Measurements from ENCODE around the gene POPDC2. TPM values are rescaled to one million over a fixed set of nuclear protein-coding genes. Genes with fewer than 3 reads are reported as not detected.

The POPDC2 gene
- total RNA-seq, 1 experiment from 2014 or later, result 0.77 TPM

DNA sequence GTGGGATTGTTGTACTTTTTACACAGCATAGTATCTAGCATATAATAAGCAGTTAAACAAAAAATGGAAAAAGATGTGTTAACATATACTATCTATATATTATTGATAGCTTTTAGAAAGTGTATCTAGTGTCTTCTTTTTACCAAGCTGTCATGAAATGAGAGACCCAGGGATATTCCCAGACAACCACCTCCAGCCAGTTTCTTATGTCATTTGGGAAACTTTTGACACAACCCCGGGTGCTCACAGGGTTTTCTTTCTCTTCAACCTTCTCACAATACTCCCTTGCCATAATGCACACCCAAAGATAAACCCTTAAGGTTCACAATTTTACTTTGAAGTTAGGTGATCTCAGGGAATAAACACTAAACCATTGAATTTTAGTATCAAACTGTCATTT is 67.5 kb downstream of the POPDC2 start:
- Mint-ChIP-seq H3K27ac (ENCODE audit: unreplicated experiment) (no peak overlapping the region), H3K9me3 (ENCODE audit: unreplicated experiment) (peaks cover 14% of the 10 kb centered on the region), H3K4me1 (ENCODE audit: low read depth, unreplicated experiment) (no peaks in the 10 kb centered on the region), H3K4me3 (ENCODE audit: unreplicated experiment) (no peak overlapping the region), H3K36me3 (ENCODE audit: insufficient read depth, unreplicated experiment) (no peaks in the 10 kb centered on the region), H3K27me3 (ENCODE audit: insufficient read depth, unreplicated experiment) (peaks cover 2% of the 10 kb centered on the region)
- ChIA-PET POLR2A (no interaction called here), CTCF (no interaction called here)
- peaks cover 6% of the 10 kb centered on the region; the same call in 1 of the 2 replicates for H3K4me1 ChIP-seq
- H3K27me3 ChIP-seq (replicated peaks; ENCODE audit: control insufficient read depth, insufficient read depth, low read length), result no peaks in the 10 kb centered on the region
- no peaks in the 10 kb centered on the region for H3K9me3 ChIP-seq
- no peak overlapping the region for H3K4me3 ChIP-seq (ENCODE audit: low read depth, low read length)
- intact Hi-C loops (cut with micrococcal nuclease; ENCODE audit: unreplicated experiment), result no loop called here
- DNase-seq, result no peak
- no peaks in the 10 kb centered on the region for H3K36me3 ChIP-seq (ENCODE audit: control insufficient read depth, insufficient read depth, low read length)
- BruUV-seq (replicated peaks), result no TSS peak
- TF ChIP-seq, protein P1, sequence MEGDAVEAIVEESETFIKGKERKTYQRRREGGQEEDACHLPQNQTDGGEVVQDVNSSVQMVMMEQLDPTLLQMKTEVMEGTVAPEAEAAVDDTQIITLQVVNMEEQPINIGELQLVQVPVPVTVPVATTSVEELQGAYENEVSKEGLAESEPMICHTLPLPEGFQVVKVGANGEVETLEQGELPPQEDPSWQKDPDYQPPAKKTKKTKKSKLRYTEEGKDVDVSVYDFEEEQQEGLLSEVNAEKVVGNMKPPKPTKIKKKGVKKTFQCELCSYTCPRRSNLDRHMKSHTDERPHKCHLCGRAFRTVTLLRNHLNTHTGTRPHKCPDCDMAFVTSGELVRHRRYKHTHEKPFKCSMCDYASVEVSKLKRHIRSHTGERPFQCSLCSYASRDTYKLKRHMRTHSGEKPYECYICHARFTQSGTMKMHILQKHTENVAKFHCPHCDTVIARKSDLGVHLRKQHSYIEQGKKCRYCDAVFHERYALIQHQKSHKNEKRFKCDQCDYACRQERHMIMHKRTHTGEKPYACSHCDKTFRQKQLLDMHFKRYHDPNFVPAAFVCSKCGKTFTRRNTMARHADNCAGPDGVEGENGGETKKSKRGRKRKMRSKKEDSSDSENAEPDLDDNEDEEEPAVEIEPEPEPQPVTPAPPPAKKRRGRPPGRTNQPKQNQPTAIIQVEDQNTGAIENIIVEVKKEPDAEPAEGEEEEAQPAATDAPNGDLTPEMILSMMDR (IDR thresholded peaks at IDR 0.05; ENCODE audit: insufficient read depth in 1 of 2, low read depth in 1 of 2, low read length in 1 of 2, severe bottlenecking in 1 of 2, unreplicated experiment in 1 of 2), result no peak

Other genes starting within 250 kb of the POPDC2 start
- gene TMEM39A, start 197.0 kb downstream of the POPDC2 start, total RNA-seq (2022), result 50.7 and 52.1 TPM in 2 replicates
- 18.3 and 18.9 TPM in 2 replicates for gene POGLUT1, start 191.6 kb downstream of the POPDC2 start, total RNA-seq (2022)
- 64.5 and 66.7 TPM in 2 replicates for gene TIMMDC1, start 162.0 kb downstream of the POPDC2 start, total RNA-seq (2022)
- not detected in 2 replicates for gene CD80, start 101.0 kb downstream of the POPDC2 start, total RNA-seq (2022)
- gene ADPRH, start 81.1 kb downstream of the POPDC2 start, total RNA-seq (2022), result 2.8 TPM in 2 replicates
- gene PLA1A, start 62.7 kb downstream of the POPDC2 start, total RNA-seq (2022), result 0.46 and 0.75 TPM in 2 replicates
- 43.6 and 44.9 TPM in 2 replicates for gene COX17, start 16.8 kb upstream of the POPDC2 start, total RNA-seq (2022)
- not detected in 2 replicates for gene CFAP91, start 42.4 kb upstream of the POPDC2 start, total RNA-seq (2022)
- not detected in 2 replicates for gene NR1I2, start 121.5 kb upstream of the POPDC2 start, total RNA-seq (2022)